CD4-positive, alpha-beta T cell treated with Interleukin-17A for 1 hour (primary cell): ENCODE data around the gene SIRT3.
"Not testable (repeated sequence)": the region's sequence is repeated elsewhere in the genome, so short reads cannot be mapped to it uniquely, and the experiment has no call there.

ENCODE experiments used
- DNase-seq: peaks from one replicate; pipeline ENCODE4 v3.0.0-alpha.2; 2020

SIRT3 gene

DNA sequence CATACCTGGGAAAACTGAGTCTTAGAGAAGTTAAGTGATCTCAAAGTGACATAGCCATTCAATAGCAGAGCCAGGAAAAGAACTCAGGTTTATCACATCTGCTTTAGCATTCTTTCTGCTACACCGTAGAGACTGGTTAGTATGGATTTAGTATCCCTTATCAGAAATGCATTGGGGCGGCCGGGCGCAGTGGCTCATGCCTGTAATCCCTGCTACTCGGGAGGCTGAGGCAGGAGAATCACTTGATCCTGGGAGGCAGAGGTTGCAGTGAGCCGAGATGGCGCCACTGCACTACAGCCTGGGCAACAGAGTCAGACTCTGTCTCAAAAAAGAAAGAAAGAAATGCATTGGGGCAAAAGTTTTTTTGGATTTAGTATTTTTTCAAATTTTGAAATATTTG, 2.2 kb upstream of the SIRT3 start:
- not testable (repeated sequence) for DNase-seq

DNA sequence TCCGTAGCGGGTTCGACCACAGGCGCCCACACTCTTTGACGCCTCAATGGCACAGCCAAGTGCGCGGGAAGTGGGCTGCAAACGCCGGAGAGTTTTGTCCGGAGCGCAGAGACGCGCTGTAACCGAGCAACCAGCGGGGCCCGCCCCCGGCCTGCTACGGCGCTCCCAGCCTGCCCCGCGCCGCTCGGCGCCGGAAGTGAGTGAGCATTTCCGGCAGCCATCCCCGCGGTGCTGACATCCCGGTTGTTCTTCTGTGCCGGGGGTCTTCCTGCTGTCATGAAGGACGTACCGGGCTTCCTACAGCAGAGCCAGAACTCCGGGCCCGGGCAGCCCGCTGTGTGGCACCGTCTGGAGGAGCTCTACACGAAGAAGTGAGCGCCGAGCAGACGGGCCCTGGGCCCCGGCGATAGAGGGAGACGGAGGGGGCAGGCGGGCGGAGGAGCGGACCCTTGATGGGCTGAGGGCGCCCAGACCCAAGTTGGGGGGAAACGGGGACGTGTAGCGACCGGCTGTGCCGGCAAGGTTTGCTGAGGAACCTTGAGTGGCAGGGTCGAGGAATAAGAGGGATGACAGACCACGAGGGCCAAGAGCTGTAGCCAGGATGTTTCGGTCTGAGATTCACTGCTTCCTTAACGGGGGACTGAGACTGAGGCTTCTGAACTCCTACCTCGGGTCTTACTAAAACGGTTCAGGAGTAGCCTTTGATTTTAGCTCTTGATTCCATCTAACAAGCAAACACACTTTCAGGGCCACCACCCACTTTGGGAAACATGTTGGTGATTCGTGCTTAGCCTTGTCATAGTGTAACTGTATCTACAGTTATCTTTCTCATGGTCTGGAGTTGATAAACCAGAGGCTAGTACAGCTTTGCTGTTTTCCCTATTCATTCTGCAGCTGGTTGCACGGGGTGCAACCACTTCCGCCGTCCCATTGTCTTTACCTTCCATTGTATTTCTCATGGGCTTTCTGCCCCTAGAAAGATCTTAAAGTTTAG, 929 bp upstream of the SIRT3 start, which contains the start of gene PSMD13:
PSMD13 (plus strand) TSS at position 203 of the 994 bp plus-strand sequence; CDS start at position 277, 74 bp downstream.
- DNase-seq = peak; percentile 88

DNA sequence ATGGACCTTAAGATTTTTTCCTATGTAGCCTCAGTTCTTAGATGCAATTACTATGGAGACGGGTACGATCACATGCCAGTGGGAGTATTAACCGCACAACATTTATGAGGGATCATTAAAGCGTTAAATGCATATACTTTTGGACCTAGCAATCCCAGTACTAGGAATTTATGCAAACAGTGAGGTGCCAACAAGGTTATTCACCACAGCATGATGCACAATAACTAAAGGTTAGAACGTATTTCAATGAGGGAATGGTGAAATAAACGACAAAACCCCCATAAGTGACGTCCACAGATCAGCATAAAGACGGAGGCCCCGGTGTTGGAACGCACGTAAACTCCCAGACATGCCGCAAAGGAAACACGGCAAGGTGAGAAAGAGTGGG, 539 bp downstream of the SIRT3 start:
- peak; percentile 67 for DNase-seq

DNA sequence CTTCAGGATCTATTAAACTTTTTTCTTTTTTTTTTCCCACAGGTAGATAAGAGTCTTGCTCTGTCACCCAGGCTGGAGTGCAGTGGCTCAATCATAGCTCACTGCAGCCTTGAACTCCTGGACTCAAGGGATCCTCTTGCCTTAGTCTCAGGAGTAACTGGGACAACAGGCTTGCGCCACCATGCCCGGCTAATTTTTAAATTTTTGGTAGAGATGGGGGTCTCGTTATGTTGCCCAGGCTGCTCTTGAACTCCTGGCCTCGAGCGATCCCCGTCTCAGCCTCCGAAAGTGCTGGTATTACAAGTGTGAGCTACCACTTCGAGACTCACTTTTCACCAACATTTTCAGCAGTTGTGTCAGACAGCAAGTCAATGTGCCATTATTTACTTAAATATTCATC, 962 bp downstream of the SIRT3 start:
- DNase-seq = no peak

DNA sequence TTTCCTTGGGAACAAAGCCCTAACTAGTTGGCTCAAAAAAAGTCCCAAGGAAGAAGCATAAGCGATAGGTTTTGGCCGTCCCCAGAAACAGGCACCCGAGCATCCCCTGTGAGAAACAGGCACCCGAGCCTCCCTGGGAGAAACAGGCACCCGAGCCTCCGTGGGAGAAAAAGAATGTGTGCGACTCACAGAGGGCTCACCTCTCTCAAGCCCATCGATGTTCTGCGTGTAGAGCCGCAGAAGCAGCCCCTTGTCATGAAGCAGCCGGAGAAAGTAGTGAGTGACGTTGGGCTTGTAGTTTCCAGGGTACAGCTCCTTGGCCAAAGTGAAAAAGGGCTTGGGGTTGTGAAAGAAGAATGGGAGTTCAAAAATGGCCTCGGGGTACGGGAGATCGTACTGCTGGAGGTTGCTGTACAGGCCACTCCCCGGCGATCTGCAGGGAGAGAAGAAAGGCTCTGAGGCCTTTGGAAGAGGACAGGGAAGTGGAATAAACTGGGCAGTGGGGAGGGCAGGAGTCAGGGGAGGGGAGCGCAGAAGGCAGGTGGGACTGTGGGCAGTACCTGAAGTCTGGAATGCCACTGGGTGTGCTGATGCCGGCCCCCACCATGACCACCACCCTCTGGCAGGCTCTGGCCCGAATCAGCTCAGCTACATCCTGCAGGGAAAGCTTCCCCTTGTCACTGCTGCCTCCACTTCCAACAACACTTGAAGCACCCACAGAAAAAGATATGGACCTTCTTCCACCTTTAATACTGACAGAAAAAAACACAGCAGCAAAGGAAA, 3.2 kb downstream of the SIRT3 start:
- DNase-seq = no peak

DNA sequence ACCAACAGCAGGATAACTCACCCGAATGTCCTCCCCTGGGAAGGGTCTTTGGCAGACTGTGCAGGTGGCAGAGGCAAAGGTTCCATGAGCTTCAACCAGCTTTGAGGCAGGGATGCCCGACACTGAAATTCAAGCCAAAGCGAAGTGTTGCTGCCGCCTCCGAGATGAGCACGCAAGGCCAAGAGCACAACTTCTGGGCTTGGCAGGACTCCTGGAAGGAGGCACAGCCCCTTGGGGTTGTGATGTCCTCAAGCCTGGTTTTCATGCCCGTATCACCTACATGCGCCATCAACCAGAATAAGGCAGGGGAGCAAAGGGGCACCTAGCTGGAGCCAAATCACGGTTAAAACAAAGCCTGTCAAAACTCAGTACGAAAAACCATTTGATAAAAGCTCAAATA, 5.7 kb downstream of the SIRT3 start:
- no peak for DNase-seq

DNA sequence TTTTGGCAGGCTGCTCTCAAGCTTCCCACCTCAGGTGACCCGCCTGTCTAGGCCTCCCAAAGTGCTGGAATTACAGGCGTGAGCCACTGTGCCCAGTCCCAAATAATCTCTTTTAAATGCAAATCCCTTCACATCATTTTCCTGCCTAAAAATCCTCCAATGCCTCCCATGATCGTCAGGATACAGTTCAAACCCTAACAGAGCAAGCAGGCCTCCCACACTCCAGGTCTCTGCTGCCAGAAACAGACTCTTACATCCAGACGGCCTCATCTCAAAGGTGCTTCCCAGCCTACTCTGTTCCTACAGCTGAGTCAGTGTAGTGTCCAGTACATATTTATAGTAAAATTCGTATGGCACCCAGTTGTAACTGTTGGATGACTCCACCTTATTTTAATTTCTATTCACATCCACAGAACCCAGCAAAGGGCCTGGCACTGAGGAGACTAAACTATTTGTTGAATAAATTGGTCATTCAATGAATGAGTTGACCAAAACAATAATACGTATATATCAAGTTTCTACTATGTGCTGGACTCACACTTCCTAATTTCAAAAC, 8.2 kb downstream of the SIRT3 start:
- no peak for DNase-seq

DNA sequence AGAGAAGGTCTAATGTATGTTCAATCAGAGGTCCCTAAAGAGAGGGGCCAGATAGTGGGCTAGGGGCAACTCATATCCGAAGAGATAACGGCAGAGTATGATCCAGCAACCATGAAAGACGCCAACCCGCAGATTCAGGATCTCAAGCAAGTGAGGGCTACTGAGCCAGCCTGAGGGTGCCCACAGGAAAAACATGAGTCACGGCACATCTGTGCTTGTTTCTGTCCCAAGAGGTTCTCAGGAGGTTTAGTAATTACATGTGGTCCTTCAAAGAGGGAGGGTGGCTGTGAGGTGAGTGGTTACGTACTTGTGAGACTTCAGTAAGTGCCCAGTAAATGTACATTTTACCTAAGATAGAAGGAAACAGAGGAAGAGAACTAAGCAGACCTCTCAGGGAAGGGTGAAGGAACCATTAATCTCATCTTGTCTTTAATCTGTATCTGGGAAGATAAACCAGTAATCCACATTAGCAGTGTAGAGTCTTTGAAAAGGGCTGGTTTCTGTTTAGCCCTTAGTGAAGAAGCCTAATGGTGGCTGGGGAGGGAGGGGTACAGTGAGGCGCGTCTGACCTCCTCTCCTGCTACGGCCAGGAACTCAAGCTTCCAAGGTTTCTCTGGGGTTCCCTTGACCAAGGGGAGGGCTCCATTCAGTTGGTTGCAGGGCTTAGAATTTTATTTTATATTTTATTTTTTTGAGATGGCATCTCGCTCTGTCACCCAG, 10.2 kb downstream of the SIRT3 start:
- no peak for DNase-seq

DNA sequence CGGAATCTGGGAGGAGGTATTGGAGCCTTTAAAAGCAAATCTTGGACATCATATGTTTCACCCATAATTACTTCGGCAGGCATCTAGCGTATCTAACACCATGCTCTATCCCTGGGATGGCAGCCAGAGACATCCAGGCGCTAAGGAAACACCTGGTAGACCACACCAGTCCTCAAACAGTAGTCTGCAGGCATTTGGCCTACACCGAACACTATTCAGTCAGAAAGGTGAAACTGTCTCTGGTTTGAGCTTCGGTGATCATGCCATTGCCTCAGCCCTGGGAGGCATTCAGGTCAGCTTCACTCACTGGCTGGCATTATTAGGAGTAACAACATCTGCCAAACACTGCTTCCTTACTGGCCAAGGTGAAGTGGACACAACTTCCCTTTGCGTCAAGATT, 11.7 kb downstream of the SIRT3 start:
- DNase-seq = no peak

DNA sequence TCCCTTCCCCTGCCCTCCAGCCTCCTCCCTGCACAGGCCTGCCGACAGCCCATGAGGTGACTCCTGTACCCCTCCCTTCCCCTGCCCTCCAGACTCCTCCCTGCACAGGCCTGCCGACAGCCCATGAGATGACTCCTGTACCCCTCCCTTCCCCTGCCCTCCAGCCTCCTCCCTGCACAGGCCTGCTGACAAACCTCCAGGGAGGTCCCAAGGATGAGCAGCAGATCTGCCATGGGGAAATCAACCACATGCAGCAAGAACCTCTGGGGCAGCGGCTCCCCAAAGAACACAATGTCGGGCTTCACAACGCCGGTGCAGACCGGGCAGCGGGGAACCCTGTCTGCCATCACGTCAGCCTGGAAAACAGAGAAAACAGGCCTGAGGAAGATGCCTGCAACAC, 12.3 kb downstream of the SIRT3 start:
- no peak for DNase-seq

DNA sequence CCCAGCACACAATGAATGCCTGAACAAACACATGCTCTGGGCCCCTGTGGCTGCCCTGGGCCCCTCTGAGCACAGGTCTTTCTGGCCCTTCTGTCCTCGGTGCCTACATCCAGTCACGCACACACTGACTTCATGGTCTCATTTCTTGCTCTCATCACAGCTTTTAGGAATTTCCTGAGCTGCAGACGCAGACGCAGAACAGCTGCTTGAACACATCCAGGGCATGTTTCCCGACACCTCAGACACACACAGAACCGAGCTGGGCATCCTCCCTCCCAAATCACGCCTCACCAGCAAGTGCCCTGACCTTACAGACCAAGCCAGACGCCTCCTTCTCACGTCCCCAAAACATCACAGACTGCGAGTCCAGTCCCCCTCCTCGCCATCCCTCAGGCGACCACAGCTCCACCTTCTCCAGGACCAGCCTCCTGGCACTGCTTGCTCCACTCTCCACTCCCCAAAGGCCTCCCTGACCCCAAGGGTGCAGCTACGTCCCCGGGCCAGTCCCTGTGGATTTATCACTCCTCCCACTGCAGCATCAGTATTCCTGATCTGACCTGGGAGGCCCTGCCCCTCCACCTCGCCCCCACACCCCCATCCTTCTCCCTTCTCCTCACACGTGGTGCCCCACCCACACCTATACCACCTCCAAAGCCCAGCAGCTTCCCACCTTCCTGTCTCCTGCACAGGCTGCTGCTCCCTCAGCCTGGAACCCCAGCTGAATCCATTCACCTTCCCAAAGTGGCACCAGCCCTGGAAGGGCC, 12.9 kb downstream of the SIRT3 start:
- no peak for DNase-seq

DNA sequence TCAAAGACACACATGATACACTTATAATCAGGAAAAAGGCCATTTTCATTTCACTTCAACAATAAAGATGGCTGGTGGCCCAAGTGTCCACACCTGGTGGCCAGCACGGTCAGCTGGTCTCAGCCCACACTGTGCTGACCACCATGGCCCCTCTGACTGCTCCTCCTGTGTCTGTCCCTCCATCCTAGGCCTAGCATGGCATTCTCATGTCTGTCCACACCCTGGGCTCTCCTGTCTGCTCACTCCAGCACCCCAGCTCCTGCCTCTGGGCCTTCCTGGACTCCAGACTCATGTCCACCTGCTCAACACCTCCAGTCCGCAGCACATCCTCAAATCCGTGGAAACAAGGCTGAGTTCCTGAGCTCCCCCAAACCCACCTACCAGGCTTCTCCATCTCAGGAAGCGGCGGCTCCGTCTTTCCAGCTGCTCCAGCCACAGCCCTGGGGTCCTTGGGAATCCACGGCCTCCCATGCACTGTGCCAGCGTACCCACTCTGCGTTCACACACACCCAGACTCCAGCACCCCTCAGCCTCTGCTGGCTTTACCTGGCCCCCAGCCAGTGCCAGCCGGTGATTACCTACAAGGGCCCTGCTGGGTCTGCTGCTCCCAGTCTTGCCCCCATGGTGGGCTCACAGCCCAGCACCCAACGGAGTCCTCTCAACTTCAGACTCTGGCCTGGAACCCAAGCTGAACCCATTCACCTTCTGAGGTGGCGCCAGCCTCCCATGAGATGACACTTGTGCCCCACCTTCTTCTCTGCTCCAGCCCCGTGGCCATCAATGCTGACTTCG, 13.9 kb downstream of the SIRT3 start:
- no peak for DNase-seq

DNA sequence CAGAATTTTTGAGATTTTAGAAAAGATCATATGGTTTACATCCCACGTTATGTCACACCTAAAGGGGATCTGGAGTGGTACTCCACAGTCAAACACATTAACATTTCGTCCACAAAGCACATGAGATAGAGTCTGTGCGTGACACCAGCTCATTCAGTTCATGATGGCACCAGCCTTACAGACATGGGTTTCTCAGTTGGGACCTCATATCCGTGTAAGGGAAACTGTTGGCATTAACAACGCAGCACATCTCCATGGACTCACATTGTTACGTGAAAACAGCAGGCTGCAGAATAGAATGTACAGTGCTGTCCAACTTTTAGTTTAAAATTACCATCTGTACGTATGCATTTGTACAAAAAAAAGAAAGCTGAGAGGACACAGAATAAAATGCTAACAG, 14.6 kb downstream of the SIRT3 start:
- no peak for DNase-seq

DNA sequence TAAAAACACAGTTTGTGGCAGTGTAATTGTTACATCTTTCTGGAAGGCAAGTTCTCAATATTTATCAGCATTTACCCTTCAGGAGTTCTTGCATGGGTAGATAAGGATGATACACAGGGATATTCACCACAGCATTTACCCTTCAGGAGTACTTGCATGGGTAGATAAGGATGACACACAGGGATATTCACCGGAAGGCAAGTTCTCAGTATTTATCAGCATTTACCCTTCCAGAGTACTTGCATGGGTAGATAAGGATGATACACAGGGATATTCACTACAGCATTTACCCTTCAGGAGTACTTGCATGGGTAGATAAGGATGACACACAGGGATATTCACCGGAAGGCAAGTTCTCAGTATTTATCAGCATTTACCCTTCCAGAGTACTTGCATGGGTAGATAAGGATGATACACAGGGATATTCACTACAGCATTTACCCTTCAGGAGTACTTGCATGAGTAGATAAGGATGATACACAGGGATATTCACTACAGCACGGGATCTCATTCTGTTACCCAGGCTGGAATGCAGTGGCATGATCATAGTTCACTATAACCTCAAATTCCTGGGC, 15.4 kb downstream of the SIRT3 start:
- DNase-seq = not testable (repeated sequence)

DNA sequence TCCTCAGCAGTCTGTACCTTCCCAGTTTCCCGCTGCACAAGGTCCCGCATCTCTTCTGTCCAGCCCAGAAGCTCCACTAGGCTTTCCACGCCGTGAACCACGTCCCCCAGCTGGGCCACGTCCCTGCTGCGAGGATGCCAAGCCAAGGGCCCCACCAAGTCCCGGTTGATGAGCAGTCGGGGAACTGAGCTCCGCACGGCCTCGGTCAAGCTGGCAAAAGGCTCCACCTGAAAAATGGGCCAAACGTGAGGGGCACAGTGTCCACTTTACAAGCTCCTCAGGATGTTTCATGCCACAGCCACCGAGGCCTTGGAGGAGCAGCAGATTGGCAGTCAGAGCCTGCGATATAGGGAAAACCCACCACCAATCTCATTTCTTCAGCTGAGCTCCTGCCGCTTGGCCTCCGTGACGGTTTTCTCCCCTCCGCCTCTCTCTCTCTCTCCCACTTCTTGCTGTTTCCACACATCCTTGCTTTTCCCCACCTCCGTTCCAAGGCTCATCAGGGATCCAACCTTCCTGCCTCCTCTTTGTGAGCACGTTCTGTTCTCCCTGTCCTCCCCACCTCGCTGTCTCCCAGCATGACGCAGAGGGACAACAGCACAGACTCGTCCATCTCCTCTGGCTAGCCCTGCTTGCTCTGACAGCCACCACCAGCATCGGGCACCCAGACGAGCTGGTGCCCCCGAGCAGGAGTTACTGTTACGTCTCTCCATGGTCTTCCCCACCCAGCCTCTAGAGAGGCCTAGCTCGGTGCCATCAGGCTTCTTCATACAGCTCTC, 17.1 kb downstream of the SIRT3 start:
- DNase-seq = no peak

DNA sequence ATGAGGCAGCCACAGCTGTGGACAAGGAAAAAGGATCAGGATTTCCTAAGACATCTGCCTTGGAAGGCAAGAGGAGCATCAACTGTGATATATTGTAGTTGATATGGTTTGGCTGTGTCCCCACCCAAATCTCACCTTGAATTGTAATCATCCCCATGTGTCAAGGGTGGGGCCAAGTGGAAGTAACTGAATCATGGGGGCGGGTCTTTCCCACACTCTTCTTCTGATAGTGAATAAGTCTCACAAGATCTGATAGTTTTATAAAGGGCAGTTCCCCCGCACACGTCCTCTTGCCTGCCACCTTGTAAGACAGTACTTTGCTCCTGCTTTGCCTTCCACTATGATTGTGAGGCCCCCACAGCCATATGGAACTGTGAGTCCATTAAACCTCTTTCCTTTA, 18.4 kb downstream of the SIRT3 start:
- no peak for DNase-seq

DNA sequence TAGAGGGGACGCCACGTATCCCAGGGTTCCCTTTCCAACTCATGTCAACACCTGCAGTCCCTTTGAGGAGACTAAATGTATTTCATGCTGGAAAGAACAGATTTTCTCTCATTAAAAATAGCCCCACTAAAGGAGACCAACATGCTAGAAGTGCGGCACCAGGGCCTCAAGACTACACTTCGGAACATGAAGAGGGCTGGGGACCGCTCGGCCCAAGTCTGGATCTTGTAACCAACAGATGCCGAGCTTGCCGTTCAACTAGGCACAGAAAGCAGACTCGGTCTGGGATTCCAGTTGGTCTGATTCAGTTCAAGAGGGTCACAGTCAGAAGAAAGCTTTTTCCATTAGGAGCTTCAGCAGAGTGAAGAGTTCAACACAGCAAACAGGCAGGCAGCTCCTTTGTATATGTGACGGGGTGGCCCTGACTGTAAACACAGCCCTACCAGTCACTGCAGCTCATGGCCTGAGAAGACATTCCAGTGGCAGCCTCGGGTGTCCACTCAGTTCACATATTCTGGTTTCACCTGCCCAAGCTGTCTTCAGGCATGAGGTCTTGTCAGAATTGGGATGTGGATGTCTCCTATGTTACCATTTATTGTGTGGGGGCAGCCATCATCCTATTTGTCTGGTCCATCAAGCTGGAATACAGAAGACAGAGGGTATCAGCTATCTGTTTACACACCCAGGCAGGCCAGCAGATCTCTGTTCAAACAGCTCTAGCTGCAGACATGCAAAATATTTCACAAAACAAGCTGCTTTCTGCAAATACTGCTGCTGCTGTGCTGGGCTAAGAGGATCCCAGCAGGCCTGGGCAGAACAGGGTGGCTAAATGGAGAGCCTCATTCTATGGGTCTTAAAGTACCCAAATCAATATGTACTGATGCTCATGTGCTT, 19.8 kb downstream of the SIRT3 start:
- no peak for DNase-seq

DNA sequence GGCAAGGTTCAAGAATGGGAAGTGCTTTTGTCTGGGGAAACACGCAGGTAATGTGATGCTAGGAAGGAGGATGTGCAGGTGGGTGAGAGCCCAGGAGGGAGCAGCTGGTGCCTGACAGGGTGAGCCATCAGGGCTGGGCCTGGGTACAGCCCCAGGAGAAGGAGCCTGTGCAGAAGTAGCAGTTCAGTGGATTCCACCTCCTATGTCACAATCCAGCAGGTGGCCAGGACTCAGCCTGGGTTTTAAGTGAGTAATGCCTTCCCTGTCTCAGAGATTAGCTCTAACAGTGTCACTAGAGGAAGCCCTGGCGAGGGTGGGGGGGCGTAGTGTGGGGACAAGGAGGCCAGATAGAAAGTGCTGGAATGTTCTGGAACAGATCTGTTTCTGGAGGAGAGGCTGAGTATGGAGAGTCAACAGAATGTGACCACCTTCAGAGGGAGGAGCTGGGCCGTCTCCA, 20.5 kb downstream of the SIRT3 start:
- no peak for DNase-seq

DNA sequence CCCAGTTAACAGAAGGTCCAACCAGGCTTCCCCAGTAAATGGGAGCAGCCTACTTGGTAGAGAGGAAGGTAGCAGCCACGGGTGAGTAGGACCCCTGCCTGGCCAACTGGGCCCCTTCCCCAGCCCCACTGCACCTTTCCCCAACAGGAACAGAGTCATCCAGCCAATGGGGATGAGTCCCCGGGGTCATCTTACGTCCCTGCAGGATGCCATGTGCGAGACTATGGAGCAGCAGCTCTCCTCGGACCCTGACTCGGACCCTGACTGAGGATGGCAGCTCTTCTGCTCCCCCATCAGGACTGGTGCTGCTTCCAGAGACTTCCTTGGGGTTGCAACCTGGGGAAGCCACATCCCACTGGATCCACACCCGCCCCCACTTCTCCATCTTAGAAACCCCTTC, 22.1 kb downstream of the SIRT3 start:
- DNase-seq = no peak
